ENCODE results near the gene TOM1L2.

TOM1L2 gene

DNA sequence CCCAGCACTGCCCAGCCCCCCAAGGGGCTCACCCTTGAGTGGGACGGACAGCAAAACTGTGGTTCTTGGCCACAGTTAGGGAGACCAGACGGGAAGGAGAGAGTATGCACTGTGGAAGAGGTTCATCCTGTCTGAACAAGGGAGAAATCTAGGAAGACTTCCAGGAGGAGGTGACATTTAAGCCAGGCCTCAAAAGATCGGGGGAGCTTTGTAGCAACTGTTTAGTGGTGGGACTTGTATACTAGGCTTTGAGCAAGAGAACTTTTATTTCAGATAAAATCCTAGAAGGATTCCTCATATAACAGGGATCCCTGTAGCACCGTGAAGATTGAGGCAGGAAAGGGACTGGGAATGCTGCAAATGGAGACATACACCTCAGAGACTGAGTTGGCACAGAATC lies 166.2 kb downstream of the TOM1L2 start:
- Histone ChIP-seq H3K27ac (replicated peaks) (no peak overlapping the region), H3K27me3 (ENCODE audit: insufficient read depth, poor library complexity, severe bottlenecking) (no peaks in the 10 kb centered on the region), H3K4me3 (replicated peaks; ENCODE audit: insufficient read depth, low read length) (no peak overlapping the region)
- no peak for DNase-seq (ENCODE audit: low read depth in 1 of 2, low spot score in 1 of 2)
- TF ChIP-seq REST (IDR thresholded peaks at IDR 0.05; ENCODE audit: insufficient replicate concordance, low read depth) (no peak), GABPA (IDR thresholded peaks at IDR 0.05; ENCODE audit: low read depth) (no peak), CTCF (IDR thresholded peaks at IDR 0.05; ENCODE audit: insufficient read depth, low read length) (no peak), POLR2AphosphoS5 (IDR thresholded peaks at IDR 0.05; ENCODE audit: low read depth) (no peak), SPI1 (IDR thresholded peaks at IDR 0.05; ENCODE audit: borderline replicate concordance, low read depth) (no peak)

GRCh38 chr17:17805575-17805974 lies 166.6 kb downstream of the TOM1L2 start:
- no peak for TF ChIP-seq CTCF (IDR thresholded peaks at IDR 0.05; ENCODE audit: insufficient read depth, low read length)
- TF ChIP-seq GABPA (IDR thresholded peaks at IDR 0.05; ENCODE audit: low read depth) = no peak
- TF ChIP-seq REST (IDR thresholded peaks at IDR 0.05; ENCODE audit: insufficient replicate concordance, low read depth) = no peak
- TF ChIP-seq POLR2AphosphoS5 (IDR thresholded peaks at IDR 0.05; ENCODE audit: low read depth) = no peak
- no peak for TF ChIP-seq SPI1 (IDR thresholded peaks at IDR 0.05; ENCODE audit: borderline replicate concordance, low read depth)
- no peak overlapping the region for H3K4me3 ChIP-seq (replicated peaks; ENCODE audit: insufficient read depth, low read length)
- no peak overlapping the region for H3K27ac ChIP-seq (replicated peaks)
- no peak for DNase-seq (ENCODE audit: low read depth in 1 of 2, low spot score in 1 of 2)
- no peaks in the 10 kb centered on the region for H3K27me3 ChIP-seq (ENCODE audit: insufficient read depth, poor library complexity, severe bottlenecking)

- no peak for DNase-seq (ENCODE audit: low read depth in 1 of 2, low spot score in 1 of 2)
- no peaks in the 10 kb centered on the region for H3K27me3 ChIP-seq (ENCODE audit: insufficient read depth, poor library complexity, severe bottlenecking)
- no peak overlapping the region for H3K27ac ChIP-seq (replicated peaks)
- TF ChIP-seq CTCF (IDR thresholded peaks at IDR 0.05; ENCODE audit: insufficient read depth, low read length) (no peak), REST (IDR thresholded peaks at IDR 0.05; ENCODE audit: insufficient replicate concordance, low read depth) (no peak), SPI1 (IDR thresholded peaks at IDR 0.05; ENCODE audit: borderline replicate concordance, low read depth) (no peak), POLR2AphosphoS5 (IDR thresholded peaks at IDR 0.05; ENCODE audit: low read depth) (no peak), GABPA (IDR thresholded peaks at IDR 0.05; ENCODE audit: low read depth) (no peak)
- H3K4me3 ChIP-seq (replicated peaks; ENCODE audit: insufficient read depth, low read length) = no peak overlapping the region
Observed at GRCh38 chr17:17804007-17804406, 168.2 kb downstream of the TOM1L2 start.
